Endothelial cell of umbilical vein (primary cell): ENCODE measurements around the gene LCNL1. TPM values are rescaled to one million over a fixed set of nuclear protein-coding genes. Genes with fewer than 3 reads are reported as not detected.

Experiments used
- BruUV-seq: library from RNA; stranded (reverse); fragments of 400-500 nt; replicated peaks from 2 replicates; lab custom pipeline; 2021; lab: Mats Ljungman, UMichigan
- CTCF ChIA-PET: fragments of 300-600, 350-600 bp; sonication (Branson Sonifier 250); formaldehyde crosslinking; loops from one replicate; lab custom pipeline; 2021; ENCODE audit warnings: antibody characterized with exemption, inconsistent platforms; lab: Charles Lee
- POLR2A ChIA-PET: fragments of 300-600, 350-600 bp; sonication (Branson Sonifier 250); formaldehyde crosslinking; loops from one replicate; lab custom pipeline; 2021; ENCODE audit warnings: antibody characterized with exemption, inconsistent platforms; lab: Charles Lee
- DNase-seq: peaks from one replicate; pipeline ENCODE4 v3.0.0-alpha.2; 2011; ENCODE audit warnings: low read depth, low spot score
- FAIRE-seq: peaks from 2 replicates; lab custom pipeline; 2011; peaks lifted over from hg19 to GRCh38; lab: Jason Lieb, UNC
- H2AFZ ChIP-seq: 2 replicates; pipeline ENCODE4 v1.6.0; 2012; ENCODE audit warnings: low read depth, low read length, control low read depth, inconsistent platforms
- H3K27ac ChIP-seq: 2 replicates; pipeline ENCODE4 v1.5.1; 2011; ENCODE audit warnings: low read depth, mild to moderate bottlenecking, control low read depth, low read length, moderate library complexity; ENCODE audit not compliant: insufficient read depth
- H3K27me3 ChIP-seq, 2 experiments: 2 replicates each; pipeline versions ENCODE4 v1.6.0 to v1.6.1; 2011; ENCODE audit warnings: low read length in 2 of 2, mixed read lengths in 1 of 2; ENCODE audit not compliant: control insufficient read depth in 2 of 2, insufficient read depth in 2 of 2
- H3K36me3 ChIP-seq, 2 experiments: 2 replicates in 1 of 2; 3 replicates in 1 of 2; pipeline ENCODE4 v1.5.1; 2011; ENCODE audit warnings: low read length in 2 of 2, mild to moderate bottlenecking in 1 of 2, moderate library complexity in 1 of 2; ENCODE audit not compliant: control insufficient read depth in 2 of 2, insufficient read depth in 2 of 2; ENCODE audit errors: extremely low read depth in 1 of 2
- H3K4me1 ChIP-seq: 3 replicates; pipeline ENCODE4 v1.5.1; 2011; ENCODE audit warnings: mild to moderate bottlenecking, low read length; ENCODE audit not compliant: control insufficient read depth, insufficient read depth; ENCODE audit errors: extremely low read depth
- H3K4me2 ChIP-seq: 2 replicates; pipeline ENCODE4 v1.6.1; 2011; ENCODE audit warnings: low read length, control low read depth, mixed read lengths; ENCODE audit not compliant: insufficient read depth
- H3K4me3 ChIP-seq, 3 experiments: fragments of 200-600 bp in 1 of 3; sonication (generic), shearing (Covaris generic) in 1 of 3; replicated peaks in 1 of 3; 2 replicates each; pipeline ENCODE4 v1.5.1; 2011 to 2016; ENCODE audit warnings: control low read depth in 3 of 3, low read length in 3 of 3, mild to moderate bottlenecking in 2 of 3, inconsistent platforms in 1 of 3, low read depth in 1 of 3, moderate library complexity in 1 of 3; ENCODE audit not compliant: insufficient read depth in 1 of 3
- H3K79me2 ChIP-seq: 2 replicates; pipeline ENCODE4 v1.6.0; 2012; ENCODE audit warnings: low read length, inconsistent platforms; ENCODE audit not compliant: control insufficient read depth, insufficient read depth
- H3K9ac ChIP-seq: replicated peaks from 2 replicates; pipeline ENCODE3; 2011; ENCODE audit warnings: low read length, control low read depth; ENCODE audit not compliant: insufficient read depth; ENCODE audit errors: extremely low read depth
- H3K9me1 ChIP-seq: replicated peaks from 3 replicates; pipeline ENCODE4 v1.6.0; 2011; ENCODE audit warnings: mild to moderate bottlenecking, low read length; ENCODE audit not compliant: control insufficient read depth, insufficient read depth; ENCODE audit errors: extremely low read depth
- H3K9me3 ChIP-seq: replicated peaks from 2 replicates; pipeline ENCODE4 v1.5.1; 2012; ENCODE audit warnings: low read length, inconsistent platforms; ENCODE audit not compliant: control insufficient read depth, insufficient read depth
- H4K20me1 ChIP-seq: replicated peaks from 2 replicates; pipeline ENCODE3; 2011; ENCODE audit warnings: mild to moderate bottlenecking, low read length; ENCODE audit not compliant: control insufficient read depth, insufficient read depth; ENCODE audit errors: extremely low read depth
- CTCF ChIP-seq, 2 donors: IDR thresholded peaks; 1 replicate in 1 of 2; 2 replicates in 1 of 2; pipeline ENCODE4 v1.5.1; 2011; ENCODE audit warnings: low read length in 2 of 2, mild to moderate bottlenecking in 2 of 2, moderate library complexity in 2 of 2, control low read depth in 1 of 2, inconsistent platforms in 1 of 2, low read depth in 1 of 2; ENCODE audit not compliant: insufficient read depth in 1 of 2; ENCODE audit errors: extremely low read depth in 1 of 2
- EZH2 ChIP-seq: IDR thresholded peaks from 2 replicates; pipeline ENCODE4 v1.6.1; 2012; ENCODE audit warnings: borderline replicate concordance, low read depth, mild to moderate bottlenecking, moderate library complexity, low read length, inconsistent platforms; ENCODE audit not compliant: severe bottlenecking
- FOS ChIP-seq: IDR thresholded peaks from 2 replicates; pipeline ENCODE4 v1.6.1; 2011; ENCODE audit warnings: mild to moderate bottlenecking, low read length, moderate library complexity, borderline replicate concordance; ENCODE audit not compliant: insufficient read depth
- GATA2 ChIP-seq: IDR thresholded peaks from 2 replicates; pipeline ENCODE4 v1.7.0; 2011; ENCODE audit warnings: low read depth, mild to moderate bottlenecking, moderate library complexity, mixed read lengths, low read length; ENCODE audit not compliant: insufficient read length, insufficient read depth
- JUN ChIP-seq: IDR thresholded peaks from 2 replicates; pipeline ENCODE4 v1.6.1; 2011; ENCODE audit warnings: borderline replicate concordance, low read depth; ENCODE audit not compliant: insufficient read length, insufficient read depth
- MAX ChIP-seq: IDR thresholded peaks from 2 replicates; pipeline ENCODE4 v1.6.1; 2011; ENCODE audit not compliant: insufficient read depth, insufficient read length
- MYC ChIP-seq: IDR thresholded peaks from one replicate; pipeline ENCODE4 v1.6.1; 2011; ENCODE audit warnings: mild to moderate bottlenecking, low read depth, low read length
- POLR2A ChIP-seq: IDR thresholded peaks from 2 replicates; pipeline ENCODE4 v1.6.1; 2012; ENCODE audit warnings: low read depth, mild to moderate bottlenecking, control low read depth, low read length
- POLR2AphosphoS5 ChIP-seq: IDR thresholded peaks from 2 replicates; pipeline ENCODE4 v1.6.1; 2012; ENCODE audit warnings: low read depth, mild to moderate bottlenecking, control low read depth, low read length, moderate library complexity; ENCODE audit not compliant: insufficient read depth
- dilution Hi-C: fragments of 300-500 bp; cut with MboI; formaldehyde crosslinking; loops from one replicate; pipeline ENCODE4 v1.15.0; 2019; ENCODE audit warnings: low sequenced_read_pairs; ENCODE audit not compliant: extremely low pct_ligation_motif_present
- intact Hi-C: fragments of 100-400 bp; cut with micrococcal nuclease; formaldehyde crosslinking; loops from one replicate; pipeline ENCODE4 v1.10.0; 2022
- polyA plus RNA-seq, 4 experiments: library from polyadenylated mRNA; depleted of rRNA in 3 of 4; stranded (reverse) in 3 of 4; unstranded in 1 of 4; fragments of >200 nt; gene quantifications; 2 replicates each; pipeline versions ENCODE4 v1.2.1 to v1.2.3, GENCODE V29; 2011 to 2012; ENCODE audit warnings: missing spikeins in 1 of 4
- total RNA-seq: library from RNA; stranded (reverse); gene quantifications from 2 replicates; pipeline ENCODE4 v1.2.3, GENCODE V29; 2021

Gene LCNL1
- total and polyA plus RNA-seq, 2 donors (not counting 3 experiments of a cell fraction or from before 2014, with no cell fraction given): not detected

GRCh38 chr9:136943291-136944211 lies 39.2 kb upstream of the LCNL1 start:
- dilution Hi-C loops (loop anchor here (25.0 kb wide), 1 partner anchor 131 kb away; the partner anchor contains the start of gene RABL6), intact Hi-C loops (loop anchor here (1.0 to 5.0 kb wide), 4 partner anchors 56 to 156 kb away; partner anchors contain the start of genes PHPT1, RABL6 and TRAF2)
- Histone ChIP-seq H3K27ac (peak overlapping the region; percentile 64), H3K4me2 (peak overlapping the region; percentile 32), H3K9ac (peak overlapping the region; percentile 70), H3K4me3 (peak overlapping the region; percentile 36 to 95 (median 60)), H3K9me1 (no peaks in the 10 kb centered on the region), H3K9me3 (no peaks in the 10 kb centered on the region), H3K27me3 (no peaks in the 10 kb centered on the region), H3K4me1 (no peaks in the 10 kb centered on the region), H4K20me1 (no peaks in the 10 kb centered on the region), H2AFZ (no peak overlapping the region), H3K79me2 (peaks cover 26% of the 10 kb centered on the region), H3K36me3 (peaks cover 2 to 30% of the 10 kb centered on the region in 2 experiments)
- TF ChIP-seq CTCF (IDR thresholded peaks at IDR 0.05; ENCODE audit: extremely low read depth in 1 of 2, insufficient read depth in 1 of 2, low read depth in 1 of 2, low read length in 2 of 2) (no peak), EZH2 (no peak), JUN (no peak), GATA2 (no peak), POLR2AphosphoS5 (no peak), MAX (no peak), POLR2A (no peak), MYC (no peak), FOS (no peak)
- CTCF ChIA-PET: interaction anchor here (0.9 to 1.5 kb wide), 7 partner anchors 65 to 136 kb away, joined by 3 to 7 read pairs (median 3); partner anchors contain the start of gene AJM1
- no TSS peak for BruUV-seq
- DNase-seq (no peak), FAIRE-seq (no peak)
- POLR2A ChIA-PET: no interaction called here
